SH-SY5Y (cell line): ENCODE data around the gene KIF1C.

Experiments
- GATA2 ChIP-seq: IDR thresholded peaks from 2 replicates; pipeline ENCODE4 v1.6.1; 2011; ENCODE audit warnings: mild to moderate bottlenecking, low read depth, low read length
- GATA3 ChIP-seq: IDR thresholded peaks from 2 replicates; pipeline ENCODE4 v1.6.1; 2011; ENCODE audit warnings: low read depth, mild to moderate bottlenecking, low read length, moderate library complexity

Gene KIF1C

GRCh38 chr17:4965311-4965986 lies 32.3 kb upstream of the KIF1C start:
- TF ChIP-seq GATA2 = no peak
- no peak for TF ChIP-seq GATA3

- TF ChIP-seq GATA3 = no peak
- no peak for TF ChIP-seq GATA2
Measured at GRCh38 chr17:4966844-4967538, 30.8 kb upstream of the KIF1C start.

GRCh38 chr17:4967539-4968485 lies 29.9 kb upstream of the KIF1C start, which contains the start of gene SPAG7:
TSS of gene SPAG7 (minus strand) at chr17:4967817. CDS start at chr17:4967804, 13 bp downstream.
- TF ChIP-seq GATA2 (no peak), GATA3 (no peak)

GRCh38 chr17:4968486-4969046 lies 29.2 kb upstream of the KIF1C start:
- TF ChIP-seq GATA3 (no peak), GATA2 (no peak)

- TF ChIP-seq GATA2 (no peak), GATA3 (no peak)
Measured at GRCh38 chr17:4969047-4969550, 28.7 kb upstream of the KIF1C start.

- TF ChIP-seq GATA2 = no peak
- TF ChIP-seq GATA3 = no peak
Measured at GRCh38 chr17:4969551-4970173, 28.1 kb upstream of the KIF1C start.

GRCh38 chr17:4970273-4970672 lies 27.5 kb upstream of the KIF1C start:
- TF ChIP-seq GATA3 = no peak
- TF ChIP-seq GATA2 = no peak

- no peak for TF ChIP-seq GATA2
- no peak for TF ChIP-seq GATA3
Measured at GRCh38 chr17:4971826-4972225, 25.9 kb upstream of the KIF1C start.

- TF ChIP-seq GATA2 (no peak), GATA3 (no peak)
Measured at GRCh38 chr17:4972322-4972721, 25.4 kb upstream of the KIF1C start.

GRCh38 chr17:4972752-4973151 lies 25.0 kb upstream of the KIF1C start:
- TF ChIP-seq GATA3 = no peak
- no peak for TF ChIP-seq GATA2

GRCh38 chr17:4973256-4974114 lies 24.3 kb upstream of the KIF1C start:
- TF ChIP-seq GATA2 (no peak), GATA3 (no peak)

GRCh38 chr17:4974115-4974670 lies 23.6 kb upstream of the KIF1C start:
- no peak for TF ChIP-seq GATA2
- no peak for TF ChIP-seq GATA3

GRCh38 chr17:4978726-4979125 lies 19.0 kb upstream of the KIF1C start:
- no peak for TF ChIP-seq GATA3
